HG02981 (cell line): Measurements from ENCODE around the gene ZDHHC8.

Experiments used
- ATAC-seq: cut with Tn5 transposase; IDR thresholded peaks from one replicate; pipeline ENCODE4 v1.9.1; 2021; ENCODE audit warnings: mild to moderate bottlenecking, moderate library complexity; ENCODE audit not compliant: unreplicated experiment

The ZDHHC8 gene

GRCh38 chr22:20128902-20129746 is 2.5 kb upstream of the ZDHHC8 start:
- no peak for ATAC-seq

GRCh38 chr22:20129747-20130014 is 1.9 kb upstream of the ZDHHC8 start:
- ATAC-seq = no peak

GRCh38 chr22:20130319-20130718 is 1.3 kb upstream of the ZDHHC8 start:
- no peak for ATAC-seq

- ATAC-seq = peak; percentile 57
Measured at GRCh38 chr22:20130731-20131596, 640 bp upstream of the ZDHHC8 start.

GRCh38 chr22:20131859-20132685 is 468 bp downstream of the ZDHHC8 start:
- ATAC-seq = no peak

GRCh38 chr22:20132686-20133246 is 1.2 kb downstream of the ZDHHC8 start:
- ATAC-seq = no peak

- no peak for ATAC-seq
Measured at GRCh38 chr22:20133930-20134549, 2.4 kb downstream of the ZDHHC8 start.

- ATAC-seq = no peak
Measured at GRCh38 chr22:20135265-20135664, 3.7 kb downstream of the ZDHHC8 start.

- no peak for ATAC-seq
Measured at GRCh38 chr22:20135806-20136602, 4.4 kb downstream of the ZDHHC8 start.

- ATAC-seq = no peak
Measured at GRCh38 chr22:20136603-20136873, 4.9 kb downstream of the ZDHHC8 start.

GRCh38 chr22:20137113-20137512 is 5.5 kb downstream of the ZDHHC8 start:
- no peak for ATAC-seq

GRCh38 chr22:20137671-20138416 is 6.2 kb downstream of the ZDHHC8 start:
- ATAC-seq = no peak

- no peak for ATAC-seq
Measured at GRCh38 chr22:20138417-20138738, 6.8 kb downstream of the ZDHHC8 start.

- ATAC-seq = no peak
Measured at GRCh38 chr22:20138868-20139267, 7.3 kb downstream of the ZDHHC8 start.

GRCh38 chr22:20139391-20140106 is 7.9 kb downstream of the ZDHHC8 start:
- no peak for ATAC-seq

GRCh38 chr22:20140107-20140445 is 8.5 kb downstream of the ZDHHC8 start:
- ATAC-seq = no peak

- ATAC-seq = no peak
Measured at GRCh38 chr22:20140521-20140964, 8.9 kb downstream of the ZDHHC8 start.

- ATAC-seq = no peak
Measured at GRCh38 chr22:20141186-20142077, 9.8 kb downstream of the ZDHHC8 start.
